HepG2 (cell line): Measurements from ENCODE around the gene XRCC3. TPM values are rescaled to one million over a fixed set of nuclear protein-coding genes. Genes with fewer than 3 reads are reported as not detected.
A peak's percentile ranks its signal among the peaks of the same experiment; 100 is the strongest.

Source experiments
- ATAC-seq: fragments of 200-7000 bp; cut with Tn5 transposase; 3 replicates; pipeline ENCODE4 v1.9.1; 2020; ENCODE audit warnings: mild to moderate bottlenecking, moderate library complexity
- BruUV-seq: library from RNA; stranded (reverse); fragments of 400-500 nt; replicated peaks from 2 replicates; lab custom pipeline; 2021; lab: Mats Ljungman, UMichigan
- CTCF ChIA-PET: fragments of 300-600 bp; formaldehyde crosslinking; extraction: SDS; loops from one replicate; lab custom pipeline; 2021; ENCODE audit warnings: low total read pairs, inconsistent platforms, low intra/inter-chr PET ratio; lab: Yijun Ruan, JAX
- POLR2A ChIA-PET: fragments of 350-600 bp; sonication (Branson Sonifier 250); formaldehyde crosslinking; loops from one replicate; lab custom pipeline; 2020; ENCODE audit warnings: antibody characterized with exemption, inconsistent platforms; lab: Yijun Ruan, JAX
- DNase-seq: peaks from one replicate; pipeline ENCODE4 v3.0.0-alpha.2; 2015; ENCODE audit warnings: low spot score
- FAIRE-seq: peaks from 3 replicates; lab custom pipeline; 2011; peaks lifted over from hg19 to GRCh38; lab: Jason Lieb, UNC
- H2AFZ ChIP-seq: one replicate; pipeline ENCODE4 v1.6.1; 2011; ENCODE audit warnings: low read length, inconsistent platforms
- H3K27ac ChIP-seq: fragments of 300-600 bp; 3 replicates; pipeline ENCODE4 v1.8.0; 2011; ENCODE audit warnings: mixed run types, mild to moderate bottlenecking, mixed read lengths, low read length, inconsistent platforms; ENCODE audit not compliant: insufficient read depth; ENCODE audit errors: extremely low read length
- H3K27me3 ChIP-seq, 2 experiments: fragments of 200-600 bp in 1 of 2; 2 replicates in 1 of 2; 3 replicates in 1 of 2; pipeline versions ENCODE4 v1.6.0 to v1.8.0; 2011; ENCODE audit warnings: low read length in 2 of 2, mild to moderate bottlenecking in 2 of 2, moderate library complexity in 2 of 2, inconsistent platforms in 1 of 2; ENCODE audit not compliant: insufficient read depth in 2 of 2, control insufficient read depth in 1 of 2
- H3K36me3 ChIP-seq, 2 experiments: fragments of 200-600 bp in 1 of 2; replicated peaks in 1 of 2; 2 replicates in 1 of 2; 3 replicates in 1 of 2; pipeline versions ENCODE4 v1.5.1 to v1.8.0; 2011; ENCODE audit warnings: low read length in 2 of 2, inconsistent platforms in 1 of 2; ENCODE audit not compliant: insufficient read depth in 2 of 2, control insufficient read depth in 1 of 2
- H3K4me1 ChIP-seq: 2 replicates; pipeline ENCODE4 v1.5.1; 2012; ENCODE audit warnings: low read length, inconsistent platforms; ENCODE audit not compliant: insufficient read depth
- H3K4me2 ChIP-seq: 2 replicates; pipeline ENCODE4 v1.6.0; 2011; ENCODE audit warnings: low read depth, low read length, inconsistent platforms
- H3K4me3 ChIP-seq, 3 experiments: fragments of 200-600 bp in 1 of 3; sonication (generic), shearing (Covaris generic) in 1 of 3; replicated peaks in 1 of 3; 2 replicates each; pipeline ENCODE4 v1.5.1; 2011 to 2016; ENCODE audit warnings: low read length in 3 of 3, inconsistent platforms in 2 of 3, low read depth in 2 of 3, mild to moderate bottlenecking in 2 of 3, control low read depth in 1 of 3, mixed read lengths in 1 of 3; ENCODE audit not compliant: insufficient read depth in 1 of 3
- H3K79me2 ChIP-seq: one replicate; pipeline ENCODE4 v1.6.1; 2011; ENCODE audit warnings: low read length, inconsistent platforms; ENCODE audit not compliant: insufficient read depth
- H3K9ac ChIP-seq: 2 replicates; pipeline ENCODE4 v1.6.0; 2011; ENCODE audit warnings: mild to moderate bottlenecking, low read depth, low read length, inconsistent platforms; ENCODE audit not compliant: insufficient read depth
- H3K9me3 ChIP-seq: 2 replicates; pipeline ENCODE4 v1.5.1; 2012; ENCODE audit warnings: mild to moderate bottlenecking, low read length
- H4K20me1 ChIP-seq: 2 replicates; pipeline ENCODE4 v1.6.0; 2011; ENCODE audit warnings: inconsistent platforms, mild to moderate bottlenecking, low read length, moderate library complexity; ENCODE audit not compliant: insufficient read depth
- AGO2 ChIP-seq: fragments of 200-400 bp; formaldehyde crosslinking; optimal IDR thresholded peaks from 2 replicates; pipeline ENCODE3; 2017; ENCODE audit warnings: mild to moderate bottlenecking, low read depth, low read length, moderate library complexity
- IRF2 ChIP-seq: IDR thresholded peaks from 2 replicates; pipeline ENCODE4 v1.6.1; 2018; ENCODE audit warnings: missing genetic modification reagents, missing compliant biosample characterization
- SP4 ChIP-seq: sonication (generic); formaldehyde crosslinking; IDR thresholded peaks from 2 replicates; pipeline ENCODE4 v1.8.1; 2023; ENCODE audit warnings: mild to moderate bottlenecking, missing genetic modification reagents
- ZBTB33 ChIP-seq: sonication (generic); formaldehyde crosslinking; IDR thresholded peaks from 2 replicates; pipeline ENCODE4 v1.4.0; 2020; ENCODE audit warnings: missing genetic modification reagents
- ZFP41 ChIP-seq: sonication (generic); formaldehyde crosslinking; IDR thresholded peaks from 2 replicates; pipeline ENCODE4 v1.4.0; 2020; ENCODE audit warnings: mild to moderate bottlenecking, missing genetic modification reagents, borderline replicate concordance
- ZNF674 ChIP-seq: sonication (generic); formaldehyde crosslinking; IDR thresholded peaks from 2 replicates; pipeline ENCODE4 v1.5.0; 2020; ENCODE audit warnings: low read depth, mild to moderate bottlenecking, missing genetic modification reagents
- ZNF790 ChIP-seq: sonication (generic); formaldehyde crosslinking; IDR thresholded peaks from 2 replicates; pipeline ENCODE4 v1.8.0; 2022; ENCODE audit warnings: missing genetic modification reagents, mild to moderate bottlenecking, borderline replicate concordance
- WGBS: methylation state at CpG from one replicate; pipeline ENCODE4 v1.1.6; 2017; ENCODE audit warnings: low lambda C conversion rate; 5-methylcytosine and 5-hydroxymethylcytosine counted together
- in situ Hi-C: cut with HindIII; loops from 2 replicates; pipeline ENCODE4 v1.10.0; 2017; ENCODE audit warnings: low pct_unique_long_range_greater_than_20kb; ENCODE audit not compliant: extremely low pct_ligation_motif_present
- intact Hi-C: fragments of 100-400 bp; cut with micrococcal nuclease; formaldehyde crosslinking; loops from one replicate; pipeline ENCODE4 v1.10.0; 2022; ENCODE audit not compliant: unreplicated experiment
- polyA plus RNA-seq, 8 experiments: library from polyadenylated mRNA; depleted of rRNA in 3 of 8; stranded (reverse) in 7 of 8; unstranded in 1 of 8; fragments of >200 nt; fragmentation: Illumina TruSeq in 4 of 8; extraction: Trizol in 4 of 8; gene quantifications; 2 replicates each; pipeline versions ENCODE4 v1.2.1 to v1.2.3, GENCODE V29; 2011 to 2016; ENCODE audit warnings: low read depth in 4 of 8, missing spikeins in 1 of 8, mixed read lengths in 1 of 8; ENCODE audit not compliant: insufficient read depth in 1 of 8
- total RNA-seq, 5 experiments: library from RNA; depleted of rRNA; stranded (reverse); fragments of >200 nt; fragmentation: Illumina TruSeq; extraction: Trizol; gene quantifications; 2 replicates each; pipeline ENCODE4 v1.2.3, GENCODE V29; 2016; ENCODE audit warnings: low read depth in 1 of 5

Gene XRCC3
- total and polyA plus RNA-seq, 2 of the 13 experiments (the other 11 are each of a cell fraction or from before 2014, with no cell fraction given): 5.4 to 25.8 TPM

- in situ Hi-C loops: no loop called here
- Histone ChIP-seq H4K20me1 (no peaks in the 10 kb centered on the region), H3K4me3 (no peak overlapping the region), H3K36me3 (peaks cover 7 to 28% of the 10 kb centered on the region in 2 experiments), H3K27ac (no peak overlapping the region), H3K9ac (no peak overlapping the region), H3K27me3 (no peaks in the 10 kb centered on the region)
- intact Hi-C loops: no loop called here
- POLR2A ChIA-PET: no interaction called here
- DNase-seq: no peak
- no CpG with 5 or more reads among the region's 7 CpGs for WGBS
- CTCF ChIA-PET: no interaction called here
- peak; percentile 56 for TF ChIP-seq AGO2
- no peak for TF ChIP-seq SP4 (CRISPR knock-in tag)
- TF ChIP-seq, all 625 proteins: peak for 1
- FAIRE-seq (no peak), ATAC-seq (no peak)
- H3K79me2 ChIP-seq: peaks cover 59% of the 10 kb centered on the region
- H3K9me3 ChIP-seq: no peaks in the 10 kb centered on the region
- H3K4me1 ChIP-seq: no peaks in the 10 kb centered on the region
- BruUV-seq: no TSS peak
- H3K4me2 ChIP-seq: no peak overlapping the region
- H2AFZ ChIP-seq: no peak overlapping the region
Observed at GRCh38 chr14:103723748-103724081, 8.5 kb upstream of the XRCC3 start.

DNA sequence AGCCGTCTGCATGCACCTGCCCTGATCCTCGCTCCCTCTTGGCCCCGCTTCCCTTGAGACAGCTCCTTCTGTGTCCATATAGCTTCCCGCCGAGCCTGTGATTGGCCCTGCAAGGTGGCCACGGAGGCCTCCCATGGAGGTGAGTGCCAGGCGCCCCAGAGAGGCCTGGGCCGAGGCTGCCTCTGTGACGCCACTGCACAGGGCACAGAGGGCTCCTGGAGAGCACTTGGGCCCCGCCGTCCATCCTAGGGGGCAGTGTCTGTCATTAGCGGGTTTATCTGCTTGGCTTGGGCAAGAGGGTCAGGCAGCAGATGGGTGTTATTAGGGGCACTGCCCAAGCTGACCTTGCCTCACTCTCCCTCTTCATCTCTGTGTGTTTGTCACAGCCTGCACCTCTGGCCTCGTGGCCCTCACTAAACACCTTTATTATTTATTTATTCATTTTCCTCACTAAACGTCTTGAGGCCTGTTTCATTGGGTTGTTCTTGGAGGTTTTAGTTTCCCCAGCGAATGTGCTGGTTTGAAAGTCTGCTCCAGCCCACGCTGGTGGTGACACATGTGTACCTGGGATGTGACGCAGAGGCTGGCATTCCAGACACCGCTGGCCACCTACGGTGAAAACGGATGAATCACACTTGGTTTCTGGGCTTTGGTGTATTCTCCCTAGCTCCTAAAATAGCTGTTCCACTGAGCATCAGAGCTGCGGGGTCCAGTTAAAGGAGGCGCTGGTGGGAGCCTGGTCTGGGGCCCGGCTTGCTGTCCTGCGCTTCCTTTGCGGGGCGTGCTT is 6.3 kb upstream of the XRCC3 start:
- intact Hi-C loops: no loop called here
- H4K20me1 ChIP-seq: no peaks in the 10 kb centered on the region; the same call in 1 of the 2 replicates

More for the DNA sequence above, 6.3 kb upstream of the XRCC3 start:
- in situ Hi-C loops: no loop called here
- Histone ChIP-seq H3K36me3 (peaks cover 3 to 16% of the 10 kb centered on the region in 2 experiments; a peak in 3 of 5 replicates), H3K4me3 (no peak overlapping the region), H3K4me1 (peaks cover 19% of the 10 kb centered on the region), H3K9ac (no peak overlapping the region), H3K4me2 (no peak overlapping the region), H3K27ac (no peak overlapping the region), H3K27me3 (no peaks in the 10 kb centered on the region), H2AFZ (no peak overlapping the region), H3K9me3 (no peaks in the 10 kb centered on the region), H3K79me2 (peaks cover 80% of the 10 kb centered on the region)
- 97% methylated on average over 21 of the region's 26 CpGs for WGBS
- ChIA-PET POLR2A (no interaction called here), CTCF (no interaction called here)
- no TSS peak for BruUV-seq
- DNase-seq (no peak), ATAC-seq (no peak), FAIRE-seq (no peak)
- peak; percentile 86 for TF ChIP-seq ZBTB33
- no peak for TF ChIP-seq ZNF790 (CRISPR knock-in tag)
- no peak for TF ChIP-seq ZFP41 (CRISPR knock-in tag)
- no peak for TF ChIP-seq IRF2
- no peak for TF ChIP-seq ZNF674 (CRISPR knock-in tag)
